Small intestine (tissue), 16 donors: ENCODE measurements around the gene RSPH10B. TPM values are rescaled to one million over a fixed set of nuclear protein-coding genes. Genes with fewer than 3 reads are reported as not detected.
"Not testable (repeated sequence)": the region's sequence is repeated elsewhere in the genome, so short reads cannot be mapped to it uniquely, and the experiment has no call there.

Experiments used
- DNase-seq, 2 donors: peaks; one replicate each; pipeline versions ENCODE4 v3.0.0 to v3.0.0-alpha.2; 2013
- FAIRE-seq: peaks from 2 replicates; lab custom pipeline; 2012; peaks lifted over from hg19 to GRCh38; lab: Jason Lieb, UNC
- H3K27ac ChIP-seq, 3 donors: one replicate each; pipeline ENCODE4 v1.5.1; 2013; ENCODE audit warnings: low read length in 2 of 3, mild to moderate bottlenecking in 2 of 3, control low read depth in 1 of 3, inconsistent platforms in 1 of 3, low read depth in 1 of 3, moderate library complexity in 1 of 3
- H3K27me3 ChIP-seq, 3 donors: one replicate each; pipeline ENCODE4 v1.6.1; 2013; ENCODE audit warnings: low read length in 3 of 3, inconsistent platforms in 1 of 3; ENCODE audit not compliant: control insufficient read depth in 3 of 3, insufficient read depth in 3 of 3
- H3K36me3 ChIP-seq, 3 donors: one replicate each; pipeline ENCODE4 v1.6.1; 2013; ENCODE audit warnings: low read length in 3 of 3, inconsistent platforms in 1 of 3, low read depth in 1 of 3, mild to moderate bottlenecking in 1 of 3, moderate library complexity in 1 of 3; ENCODE audit not compliant: control insufficient read depth in 3 of 3, insufficient read depth in 2 of 3
- H3K4me1 ChIP-seq, 3 donors: one replicate each; pipeline ENCODE4 v1.6.1; 2013; ENCODE audit warnings: low read length in 2 of 3, inconsistent platforms in 1 of 3, low read depth in 1 of 3, mild to moderate bottlenecking in 1 of 3, moderate library complexity in 1 of 3; ENCODE audit not compliant: control insufficient read depth in 3 of 3, insufficient read depth in 2 of 3
- H3K4me3 ChIP-seq, 3 donors: one replicate each; pipeline ENCODE4 v1.5.1; 2013; ENCODE audit warnings: low read length in 3 of 3, control low read depth in 1 of 3, inconsistent platforms in 1 of 3, low read depth in 1 of 3, mild to moderate bottlenecking in 1 of 3, moderate library complexity in 1 of 3
- H3K9me3 ChIP-seq, 2 donors: one replicate each; pipeline ENCODE4 v1.6.1; 2013; ENCODE audit warnings: low read depth in 1 of 2, low read length in 1 of 2; ENCODE audit not compliant: control insufficient read depth in 2 of 2, insufficient read depth in 1 of 2
- WGBS, 3 donors: extraction: QIAGEN DNeasy Blood & Tissue Kit; methylation state at CpG; one replicate each; pipeline ENCODE4 v1.1.7; 2013; 5-methylcytosine and 5-hydroxymethylcytosine counted together
- long read RNA-seq, 10 donors: transcript quantifications; one replicate each; lab custom pipeline, GENCODE V29; 2026
- polyA plus RNA-seq, 4 donors: library from polyadenylated mRNA; stranded (reverse) in 3 of 4; unstranded in 1 of 4; fragments of 200-250 nt in 3 of 4; fragments of 120-200 nt in 1 of 4; gene quantifications; one replicate each; pipeline versions ENCODE4 v1.2.1 to v1.2.3, GENCODE V29; 2013
- donor health status: healthy with polysubstance abuse.
- donor health status: control.
- donor health status: control.
- donor health status: Bipolar disorder and iron deficiency.
- donor health status: healthy.

Gene RSPH10B
- polyA plus RNA-seq: under 1 TPM in 3 of 4 donors, not detected in 1; 0.07 to 0.27 (median 0.19) TPM
- long read RNA-seq, donor 1: 0 reads
- long read RNA-seq, donor 2, partial matches to known transcripts: 13 of 19 reads
- long read RNA-seq, donor 2, other reads (novel, unspliced or antisense): 6 of 19 reads
- long read RNA-seq, donor 3: 0 reads
- long read RNA-seq, donor 4: 0 reads
- long read RNA-seq, donor 5: 0 reads
- long read RNA-seq, donor 6: 0 reads
- long read RNA-seq, donor 7: 0 reads
- long read RNA-seq, donor 8, partial matches to known transcripts: 5 of 5 reads
- long read RNA-seq, donor 8, other reads (novel, unspliced or antisense): 0 of 5 reads
- long read RNA-seq, donor 9, partial matches to known transcripts: 7 of 12 reads
- long read RNA-seq, donor 9, other reads (novel, unspliced or antisense): 5 of 12 reads
- long read RNA-seq, donor 10, partial matches to known transcripts: 36 of 36 reads
- long read RNA-seq, donor 10, other reads (novel, unspliced or antisense): 0 of 36 reads

DNA sequence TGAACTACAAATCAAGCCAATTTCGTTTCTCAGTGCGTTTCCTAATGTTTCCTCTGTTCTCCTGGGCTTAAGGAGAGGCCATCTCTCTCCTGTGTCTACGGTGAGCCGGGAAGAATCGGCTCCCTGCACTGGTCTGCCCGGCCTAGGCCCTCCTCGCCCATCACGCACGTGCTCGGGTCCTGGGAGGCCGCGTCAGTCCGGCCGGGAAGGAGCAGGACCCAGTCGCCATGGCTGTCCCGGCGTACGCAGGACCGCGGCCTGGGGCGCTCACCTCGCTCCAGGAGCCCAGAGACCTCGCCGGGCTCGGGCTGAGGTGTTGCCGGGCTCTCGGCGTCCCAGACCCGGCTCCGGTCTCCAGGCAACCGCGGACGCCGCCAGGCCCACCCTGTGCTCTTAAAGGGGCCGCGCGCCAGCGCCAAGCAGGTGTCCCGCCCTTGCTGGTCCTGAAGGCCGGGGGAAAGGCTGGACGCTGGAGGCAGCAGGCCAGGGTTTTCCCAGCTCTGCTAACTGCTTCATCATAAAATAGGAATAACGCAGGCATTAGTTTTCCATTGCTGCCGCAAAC lies at the start of gene RSPH10B:
Gene RSPH10B, minus strand, starts transcription at position 343 of the 565 bp plus-strand sequence. CDS start 3,573 bp downstream, outside the sequence.
- 6 to 48% (median 19%) methylated on average over 10 to 25 of the region's 43 CpGs for WGBS, 3 donors
- FAIRE-seq, H3K36me3 ChIP-seq, H3K27me3 ChIP-seq, H3K4me3 ChIP-seq, H3K4me1 ChIP-seq, H3K27ac ChIP-seq, H3K9me3 ChIP-seq: not testable (repeated sequence)
- peak in 1 of 2 donors; percentile 5 for DNase-seq

DNA sequence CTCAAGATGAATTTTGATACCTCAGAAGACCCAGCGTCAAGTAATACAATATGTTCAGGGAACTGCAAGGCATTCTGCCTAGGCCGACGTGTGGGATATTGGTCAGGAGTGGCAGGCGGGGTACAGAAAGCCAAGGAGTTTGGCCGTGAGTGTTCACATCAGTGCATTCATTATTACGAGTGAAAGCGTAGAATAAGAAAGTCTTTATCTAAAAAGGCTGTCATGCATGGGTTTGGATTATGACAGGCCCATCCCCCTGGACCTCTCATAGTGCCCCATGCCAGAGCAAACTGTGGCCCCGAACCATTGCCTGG lies 46.1 kb upstream of the RSPH10B start:
- 91 to 96% (median 93%) methylated on average over 8 of the region's 8 CpGs for WGBS, 3 donors
- no peak for FAIRE-seq

DNA sequence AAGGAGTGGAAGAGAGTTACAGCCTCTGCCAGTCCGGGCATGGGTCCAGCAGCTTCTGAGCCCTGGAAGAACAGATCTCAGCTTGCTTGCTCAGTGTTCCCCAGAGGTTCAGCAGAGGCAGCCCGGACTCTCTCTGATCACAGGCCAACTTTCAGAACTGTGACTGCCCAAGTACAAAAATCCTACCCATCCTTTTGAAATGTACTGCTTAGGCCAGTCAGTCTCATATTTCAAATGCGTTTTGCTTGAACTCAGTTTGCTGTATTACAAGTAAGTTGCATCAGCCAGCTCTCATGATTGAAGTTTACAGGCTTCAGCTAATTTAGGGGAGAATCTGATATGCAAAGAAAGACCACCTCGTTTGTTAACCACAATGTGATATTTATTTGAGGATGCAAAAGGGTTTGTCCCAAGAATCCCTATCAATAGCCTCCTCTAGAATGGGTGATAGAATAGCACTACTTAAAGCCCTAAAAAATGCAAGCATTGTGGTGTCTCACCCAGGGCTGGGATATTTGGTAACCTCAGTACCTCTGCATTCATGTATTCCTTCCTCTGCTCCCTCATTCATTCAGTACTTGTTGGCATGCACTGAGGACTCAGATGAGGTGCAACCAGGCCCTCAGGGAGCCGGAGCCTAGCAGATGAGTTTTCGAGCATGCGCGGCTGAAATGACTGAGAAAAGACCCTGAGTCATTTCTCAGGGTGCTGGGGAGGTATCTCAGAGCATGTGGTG lies 45.6 kb upstream of the RSPH10B start:
- Histone ChIP-seq H3K27me3 (no peaks in the 10 kb centered on the region), H3K27ac (no peak overlapping the region), H3K9me3 (no peaks in the 10 kb centered on the region), H3K4me1 (peaks cover 0 to 4% (median 4%) of the 10 kb centered on the region in 3 donors), H3K4me3 (no peak overlapping the region), H3K36me3 (peaks cover 11 to 69% (median 12%) of the 10 kb centered on the region in 3 donors)
- FAIRE-seq (no peak), DNase-seq (peak in 1 of 2 donors; percentile 29)
- WGBS, 3 donors: 76 to 81% (median 77%) methylated on average over 8 of the region's 8 CpGs

More for the DNA sequence above, 46.1 kb upstream of the RSPH10B start:
- Histone ChIP-seq H3K36me3 (peaks cover 11 to 72% (median 15%) of the 10 kb centered on the region in 3 donors), H3K9me3 (no peaks in the 10 kb centered on the region), H3K4me1 (peaks cover 0 to 4% (median 4%) of the 10 kb centered on the region in 3 donors), H3K4me3 (no peak overlapping the region), H3K27ac (no peak overlapping the region), H3K27me3 (no peaks in the 10 kb centered on the region)
- DNase-seq: no peak

DNA sequence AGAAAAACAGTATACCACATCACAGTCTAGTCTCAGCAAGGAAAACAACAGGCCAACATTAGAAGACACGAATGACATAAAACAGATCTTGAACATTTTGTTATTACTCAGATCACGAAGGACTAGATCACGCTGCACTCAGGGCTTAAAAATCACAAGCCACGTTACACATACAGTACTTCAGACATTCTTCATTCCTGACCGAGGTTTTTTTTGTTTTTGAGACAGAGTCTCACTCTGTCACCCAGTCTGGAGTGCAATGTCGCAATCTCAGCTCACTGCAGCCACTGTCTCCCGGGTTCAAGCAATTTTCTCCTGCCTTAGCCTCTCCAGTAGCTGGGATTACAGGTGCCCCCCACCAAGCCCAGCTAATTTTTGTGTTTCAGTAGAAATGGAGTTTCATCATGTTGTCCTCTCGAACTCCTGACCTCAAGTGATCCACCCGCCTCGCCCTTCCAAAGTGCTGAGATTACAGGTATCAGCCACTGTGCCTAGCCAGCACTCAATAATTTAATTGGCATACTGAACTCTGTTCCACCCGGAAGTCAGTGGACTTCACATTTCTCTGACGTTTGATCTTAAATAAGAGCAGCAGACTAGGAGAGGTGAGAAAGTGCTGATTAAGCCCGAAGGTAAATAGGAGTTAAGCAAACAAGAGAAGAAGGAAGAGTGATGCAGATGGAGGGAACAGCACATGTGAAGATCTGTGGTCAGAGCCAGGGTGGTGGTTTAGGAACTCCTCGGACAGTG lies 42.0 kb upstream of the RSPH10B start:
- Histone ChIP-seq H3K36me3 (peaks cover 3 to 40% (median 4%) of the 10 kb centered on the region in 3 donors), H3K9me3 (no peaks in the 10 kb centered on the region), H3K27ac (peak overlapping the region; percentile 79 to 92 (median 92)), H3K4me1 (peaks cover 2 to 8% (median 4%) of the 10 kb centered on the region in 3 donors), H3K27me3 (no peaks in the 10 kb centered on the region), H3K4me3 (no peak overlapping the region)
- FAIRE-seq: no peak
- WGBS, 3 donors: 19 to 58% (median 30%) methylated on average over 14 of the region's 14 CpGs
- peak; percentile 88 to 99 for DNase-seq

DNA sequence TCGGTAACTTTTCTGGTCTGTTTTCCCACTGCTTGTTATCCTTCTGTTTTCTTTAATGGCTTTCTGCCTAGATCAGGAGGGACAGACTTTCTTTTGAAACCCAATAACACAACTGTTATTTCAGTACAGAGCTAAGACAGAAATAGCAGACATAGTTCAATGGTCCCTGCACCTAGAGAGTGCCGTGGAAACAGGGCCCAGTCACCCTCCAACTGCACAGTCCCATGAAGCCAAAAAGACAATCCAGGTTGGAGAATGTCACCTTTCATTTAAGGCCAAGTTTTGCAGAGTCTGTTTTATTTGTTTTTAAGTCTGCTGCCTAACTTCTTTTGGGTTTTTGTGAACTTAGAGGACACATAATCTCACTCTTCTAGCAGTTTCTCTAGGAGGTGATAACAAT lies 41.1 kb upstream of the RSPH10B start:
- H3K27me3 ChIP-seq: no peaks in the 10 kb centered on the region
- H3K4me3 ChIP-seq: no peak overlapping the region
- DNase-seq (no peak), FAIRE-seq (no peak)
- H3K27ac ChIP-seq: peak overlapping the region; percentile 79 to 92 (median 92)
- peaks cover 2 to 9% (median 4%) of the 10 kb centered on the region in 3 donors for H3K4me1 ChIP-seq
- 68 to 78% (median 69%) methylated on average over 2 of the region's 2 CpGs for WGBS, 3 donors
- no peaks in the 10 kb centered on the region for H3K9me3 ChIP-seq
- peaks cover 0 to 30% (median 0%) of the 10 kb centered on the region in 3 donors for H3K36me3 ChIP-seq

DNA sequence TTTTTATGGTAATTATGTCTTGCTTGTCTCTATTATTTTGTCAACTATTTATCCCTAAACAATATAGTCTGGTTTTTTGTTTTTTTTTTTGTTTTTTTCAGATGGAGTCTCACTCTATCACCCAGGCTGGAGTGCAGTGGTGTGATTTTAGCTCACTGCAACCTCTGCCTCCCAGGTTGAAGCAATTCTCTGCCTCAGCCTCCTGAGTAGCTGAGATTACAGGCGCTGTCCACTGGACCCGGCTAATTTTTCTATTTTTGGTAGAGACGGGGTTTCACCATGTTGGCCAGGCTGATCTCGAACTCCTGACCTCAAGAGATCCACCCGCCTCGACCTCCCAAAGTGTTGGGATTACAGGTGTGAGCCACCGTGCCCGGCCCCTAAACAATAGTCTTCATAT lies 39.9 kb upstream of the RSPH10B start:
- WGBS, 3 donors: 71 to 89% (median 89%) methylated on average over 8 of the region's 8 CpGs

DNA sequence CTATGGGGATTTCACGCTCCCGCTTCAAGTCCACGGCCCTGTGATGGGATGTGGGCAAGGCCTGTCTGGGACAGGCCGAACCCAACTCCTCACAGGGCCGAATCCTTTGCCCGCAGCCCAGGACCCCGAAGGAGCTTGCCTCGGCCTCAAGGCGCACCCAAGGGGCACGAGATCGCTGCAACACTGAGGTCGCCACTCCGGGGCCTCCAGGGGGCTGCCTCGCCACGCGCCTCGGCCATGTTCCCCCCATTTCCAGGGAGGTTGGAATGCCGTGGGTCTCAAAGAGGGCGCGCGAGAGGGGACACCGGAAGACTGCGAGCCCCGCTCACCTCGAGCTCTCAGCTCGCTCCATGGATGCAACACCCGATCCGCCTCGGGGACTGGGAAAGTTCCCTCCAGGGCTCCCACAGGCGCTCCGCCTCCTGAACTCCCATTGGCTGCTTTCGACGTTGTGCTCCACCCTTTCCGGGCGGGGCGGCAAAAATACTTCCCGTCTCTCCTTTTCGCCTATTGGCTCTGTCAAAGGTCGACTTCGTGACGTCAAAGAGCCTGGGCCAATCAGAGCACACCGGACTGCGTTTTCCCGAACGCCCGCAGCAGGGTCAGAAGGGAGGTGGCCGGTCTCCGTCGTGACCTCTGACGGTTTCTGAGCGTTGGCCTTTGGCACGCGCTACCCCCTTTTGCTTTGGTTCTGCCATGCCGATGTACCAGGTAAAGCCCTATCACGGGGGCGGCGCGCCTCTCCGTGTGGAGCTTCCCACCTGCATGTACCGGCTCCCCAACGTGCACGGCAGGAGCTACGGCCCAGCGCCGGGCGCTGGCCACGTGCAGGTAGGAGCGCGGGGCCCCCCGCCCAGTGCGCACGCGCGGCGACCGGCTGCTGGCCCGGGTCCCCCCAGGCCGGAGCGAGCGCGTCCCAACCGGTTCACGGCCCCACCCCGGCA lies 38.5 kb upstream of the RSPH10B start, which contains the start of the genes AIMP2 and PMS2:
Gene AIMP2, plus strand, starts transcription at position 605 of the 944 bp plus-strand sequence. Its CDS starts 92 bp downstream, at position 697.
Gene PMS2, minus strand, starts transcription at position 382 of the 944 bp plus-strand sequence. Its CDS starts 30 bp downstream, at position 352.
- peaks cover 0 to 21% (median 0%) of the 10 kb centered on the region in 3 donors for H3K36me3 ChIP-seq
- H3K4me3 ChIP-seq: peak within 1 kb of the TSS; percentile 81 to 95 (median 91)
- no peaks in the 10 kb centered on the region for H3K9me3 ChIP-seq
- H3K27ac ChIP-seq: peak within 1 kb of the TSS; percentile 90 to 99 (median 97)
- FAIRE-seq: no peak
- DNase-seq: peak; percentile 99 to 100
- WGBS, 3 donors: 0 to 1% (median 1%) methylated on average over 80 to 84 of the region's 84 CpGs
- H3K4me1 ChIP-seq: peaks cover 2 to 9% (median 4%) of the 10 kb centered on the region in 3 donors
- no peaks in the 10 kb centered on the region for H3K27me3 ChIP-seq

More for the DNA sequence above, 39.9 kb upstream of the RSPH10B start:
- H3K36me3 ChIP-seq: peaks cover 0 to 22% (median 0%) of the 10 kb centered on the region in 3 donors
- DNase-seq, H3K4me3 ChIP-seq, H3K27me3 ChIP-seq, FAIRE-seq, H3K9me3 ChIP-seq, H3K4me1 ChIP-seq: not testable (repeated sequence)
- peak overlapping the region in 1 of 3 donors; percentile 62 for H3K27ac ChIP-seq
